Measurements from ENCODE around the gene CNTNAP2.

CNTNAP2 gene

GRCh38 chr7:148337246-148337965 lies 2220.8 kb downstream of the CNTNAP2 start:
- TF ChIP-seq TAF1 (IDR thresholded peaks at IDR 0.05; ENCODE audit: low read depth, low read length) = no peak
- FAIRE-seq = no peak
- no peak for DNase-seq (ENCODE audit: insufficient read length, low spot score)

GRCh38 chr7:148337995-148338747 lies 2221.6 kb downstream of the CNTNAP2 start:
- FAIRE-seq (no peak), DNase-seq (ENCODE audit: insufficient read length, low spot score) (no peak)
- no peak for TF ChIP-seq PAX5 (IDR thresholded peaks at IDR 0.05; ENCODE audit: insufficient read depth, low read length, severe bottlenecking)

GRCh38 chr7:148340438-148341280 lies 2224.1 kb downstream of the CNTNAP2 start:
- TF ChIP-seq TAF1 (IDR thresholded peaks at IDR 0.05; ENCODE audit: low read depth, low read length) (no peak), POLR2A (IDR thresholded peaks at IDR 0.05; ENCODE audit: low read depth, low read length) (no peak), POU2F2 (IDR thresholded peaks at IDR 0.05; ENCODE audit: low read depth, low read length) (no peak), PAX5 (IDR thresholded peaks at IDR 0.05; ENCODE audit: insufficient read depth, low read length, severe bottlenecking) (no peak), POLR2AphosphoS5 (IDR thresholded peaks at IDR 0.05; ENCODE audit: low read depth, low read length) (no peak), SPI1 (IDR thresholded peaks at IDR 0.05; ENCODE audit: low read depth, low read length) (no peak)
- DNase-seq (ENCODE audit: insufficient read length, low spot score) (no peak), FAIRE-seq (no peak)

GRCh38 chr7:148344406-148344805 lies 2227.8 kb downstream of the CNTNAP2 start:
- TF ChIP-seq POLR2A (IDR thresholded peaks at IDR 0.05; ENCODE audit: low read depth, low read length) (no peak), TAF1 (IDR thresholded peaks at IDR 0.05; ENCODE audit: low read depth, low read length) (no peak), PAX5 (IDR thresholded peaks at IDR 0.05; ENCODE audit: insufficient read depth, low read length, severe bottlenecking) (no peak), POU2F2 (IDR thresholded peaks at IDR 0.05; ENCODE audit: low read depth, low read length) (no peak), SPI1 (IDR thresholded peaks at IDR 0.05; ENCODE audit: low read depth, low read length) (no peak), POLR2AphosphoS5 (IDR thresholded peaks at IDR 0.05; ENCODE audit: low read depth, low read length) (no peak)
- no peak for FAIRE-seq

GRCh38 chr7:148347981-148348380 lies 2231.4 kb downstream of the CNTNAP2 start:
- no peak for TF ChIP-seq SPI1 (IDR thresholded peaks at IDR 0.05; ENCODE audit: low read depth, low read length)
- no peak for TF ChIP-seq POU2F2 (IDR thresholded peaks at IDR 0.05; ENCODE audit: low read depth, low read length)
- FAIRE-seq = no peak
- DNase-seq (ENCODE audit: insufficient read length, low spot score) = no peak

More at GRCh38 chr7:148344406-148344805, 2227.8 kb downstream of the CNTNAP2 start:
- DNase-seq (ENCODE audit: insufficient read length, low spot score) = no peak

GRCh38 chr7:148348466-148348865 lies 2231.9 kb downstream of the CNTNAP2 start:
- FAIRE-seq = no peak
- TF ChIP-seq SPI1 (IDR thresholded peaks at IDR 0.05; ENCODE audit: low read depth, low read length) (no peak), POLR2A (IDR thresholded peaks at IDR 0.05; ENCODE audit: low read depth, low read length) (no peak)
- DNase-seq (ENCODE audit: insufficient read length, low spot score) = no peak

- TF ChIP-seq TAF1 (IDR thresholded peaks at IDR 0.05; ENCODE audit: low read depth, low read length) (no peak), POU2F2 (IDR thresholded peaks at IDR 0.05; ENCODE audit: low read depth, low read length) (no peak), SPI1 (IDR thresholded peaks at IDR 0.05; ENCODE audit: low read depth, low read length) (no peak), POLR2AphosphoS5 (IDR thresholded peaks at IDR 0.05; ENCODE audit: low read depth, low read length) (no peak), POLR2A (IDR thresholded peaks at IDR 0.05; ENCODE audit: low read depth, low read length) (no peak), PAX5 (IDR thresholded peaks at IDR 0.05; ENCODE audit: insufficient read depth, low read length, severe bottlenecking) (no peak)
- DNase-seq (ENCODE audit: insufficient read length, low spot score) (no peak), FAIRE-seq (no peak)
Measured at GRCh38 chr7:148356303-148356702, 2239.7 kb downstream of the CNTNAP2 start.

- FAIRE-seq (no peak), DNase-seq (ENCODE audit: insufficient read length, low spot score) (no peak)
- no peak for TF ChIP-seq TAF1 (IDR thresholded peaks at IDR 0.05; ENCODE audit: low read depth, low read length)
- TF ChIP-seq PAX5 (IDR thresholded peaks at IDR 0.05; ENCODE audit: insufficient read depth, low read length, severe bottlenecking) = no peak
- TF ChIP-seq POU2F2 (IDR thresholded peaks at IDR 0.05; ENCODE audit: low read depth, low read length) = no peak
- TF ChIP-seq POLR2AphosphoS5 (IDR thresholded peaks at IDR 0.05; ENCODE audit: low read depth, low read length) = no peak
Measured at GRCh38 chr7:148362541-148362940, 2245.9 kb downstream of the CNTNAP2 start.

- no peak for FAIRE-seq
- TF ChIP-seq POLR2A (IDR thresholded peaks at IDR 0.05; ENCODE audit: low read depth, low read length) (no peak), PAX5 (IDR thresholded peaks at IDR 0.05; ENCODE audit: insufficient read depth, low read length, severe bottlenecking) (no peak), POLR2AphosphoS5 (IDR thresholded peaks at IDR 0.05; ENCODE audit: low read depth, low read length) (no peak), POU2F2 (IDR thresholded peaks at IDR 0.05; ENCODE audit: low read depth, low read length) (no peak), SPI1 (IDR thresholded peaks at IDR 0.05; ENCODE audit: low read depth, low read length) (no peak), TAF1 (IDR thresholded peaks at IDR 0.05; ENCODE audit: low read depth, low read length) (no peak)
- DNase-seq (ENCODE audit: insufficient read length, low spot score) = no peak
Measured at GRCh38 chr7:148367731-148368475, 2251.3 kb downstream of the CNTNAP2 start.
